Immature natural killer cell (primary cell): ENCODE measurements around the gene CD4. TPM values are rescaled to one million over a fixed set of nuclear protein-coding genes. Genes with fewer than 3 reads are reported as not detected.

ENCODE experiments used
- DNase-seq, 3 donors: peaks; one replicate each; pipeline ENCODE4 v3.0.0; 2022; ENCODE audit warnings: mixed read lengths in 1 of 3
- H3K27ac Mint-ChIP-seq, 6 donors: one replicate each; pipeline ENCODE4 v1.8.0; 2020; ENCODE audit warnings: mixed read lengths in 6 of 6, mild to moderate bottlenecking in 5 of 6, inconsistent platforms in 4 of 6, moderate library complexity in 3 of 6
- H3K27me3 Mint-ChIP-seq, 3 donors: one replicate each; pipeline ENCODE4 v1.8.0; 2020 to 2021; ENCODE audit warnings: low read depth in 3 of 3, mild to moderate bottlenecking in 3 of 3, mixed read lengths in 3 of 3, moderate library complexity in 3 of 3, inconsistent platforms in 1 of 3
- H3K36me3 Mint-ChIP-seq, 3 donors: one replicate each; pipeline ENCODE4 v1.8.0; 2020; ENCODE audit warnings: mixed read lengths in 3 of 3, inconsistent platforms in 2 of 3, mild to moderate bottlenecking in 2 of 3
- H3K4me1 Mint-ChIP-seq, 2 donors: one replicate each; pipeline ENCODE4 v1.8.0; 2020; ENCODE audit warnings: inconsistent platforms in 2 of 2, mild to moderate bottlenecking in 2 of 2, mixed read lengths in 2 of 2, moderate library complexity in 1 of 2
- H3K4me3 Mint-ChIP-seq, 5 donors: one replicate each; pipeline ENCODE4 v1.8.0; 2020; ENCODE audit warnings: mild to moderate bottlenecking in 5 of 5, mixed read lengths in 5 of 5, inconsistent platforms in 3 of 5, moderate library complexity in 3 of 5
- H3K9me3 Mint-ChIP-seq, 6 donors: one replicate each; pipeline ENCODE4 v1.8.0; 2020; ENCODE audit warnings: mild to moderate bottlenecking in 6 of 6, mixed read lengths in 6 of 6, inconsistent platforms in 4 of 6, moderate library complexity in 3 of 6
- polyA plus RNA-seq, 3 donors: library from polyadenylated mRNA; unstranded; fragments of 300-500 nt; fragmentation: Illumina TruSeq; gene quantifications; one replicate each; pipeline ENCODE4 v1.2.3, GENCODE V29; 2021

The CD4 gene
- polyA plus RNA-seq, 3 donors from 2014 or later, result 2.0 to 11.7 (median 6.6) TPM

DNA sequence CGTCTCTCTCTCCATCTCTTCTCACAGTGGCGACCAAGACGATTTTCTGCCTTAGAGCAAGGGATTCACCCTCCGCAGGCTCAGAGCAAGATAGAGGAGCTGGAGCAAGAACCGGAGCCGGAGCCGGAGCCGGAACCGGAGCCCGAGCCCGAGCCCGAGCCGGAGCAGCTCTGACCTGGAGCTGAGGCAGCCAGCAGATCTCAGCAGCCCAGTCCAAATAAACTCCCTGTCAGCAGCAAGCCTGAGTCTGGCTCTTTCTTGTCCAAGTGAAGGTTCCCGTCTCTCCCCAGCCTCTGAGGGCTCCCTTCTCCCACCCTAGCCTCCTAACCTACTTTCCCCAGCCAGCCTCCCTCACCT is 11.1 kb upstream of the CD4 start:
- Mint-ChIP-seq H3K4me3 (peak overlapping the region; percentile 79 to 88 (median 81)), H3K27ac (peak overlapping the region in 2 of 6 donors; percentile 9 to 72), H3K27me3 (peaks cover 7 to 13% (median 9%) of the 10 kb centered on the region in 3 donors), H3K36me3 (no peaks in the 10 kb centered on the region), H3K9me3 (no peaks in the 10 kb centered on the region), H3K4me1 (peaks cover 11 to 14% of the 10 kb centered on the region in 2 donors)
- no peak for DNase-seq

DNA sequence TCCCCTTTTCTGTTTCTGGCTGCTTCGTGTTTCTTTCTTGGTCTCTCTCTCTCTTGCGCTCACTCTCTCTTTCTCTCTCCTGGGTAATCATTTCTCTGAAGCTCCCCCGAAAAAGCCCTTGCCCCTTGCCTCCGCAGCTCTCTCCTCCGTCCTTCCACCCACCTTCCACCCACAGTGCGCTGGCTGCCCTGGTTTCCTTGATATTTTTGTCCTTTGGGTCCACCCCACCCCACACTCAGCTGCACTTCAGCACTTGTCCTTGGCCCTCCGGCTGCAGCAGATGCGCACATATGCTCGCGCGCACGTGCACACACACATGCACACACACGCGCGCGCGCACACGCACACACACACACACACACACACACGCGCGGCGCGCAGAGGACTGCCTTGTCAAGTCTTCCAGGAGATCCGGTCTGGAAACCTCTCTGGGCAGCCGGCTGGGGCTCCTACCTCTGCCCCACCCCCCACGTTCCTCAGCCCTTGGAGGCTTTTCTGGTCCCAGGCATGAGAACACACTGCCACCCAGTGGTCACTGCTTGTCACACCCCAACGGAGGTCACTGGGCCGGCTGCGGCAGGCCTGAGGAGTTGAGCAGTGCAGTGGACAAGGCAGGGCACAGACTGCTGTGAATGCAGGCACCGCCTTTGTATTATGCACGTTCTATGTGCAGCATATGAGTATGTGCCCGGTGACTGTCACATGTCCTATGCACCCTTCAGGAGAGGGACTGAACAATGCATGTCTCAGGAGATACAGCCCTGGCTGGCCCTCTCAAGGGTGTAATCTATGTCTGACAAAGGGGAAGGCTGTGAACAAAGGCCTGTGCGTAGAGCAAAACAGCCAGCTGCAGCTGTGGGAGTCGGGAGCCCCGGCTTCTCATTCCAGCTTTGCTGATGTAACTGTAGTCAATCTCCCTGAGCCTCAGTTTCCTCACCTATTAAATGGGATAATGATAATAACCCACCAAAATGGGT is 10.5 kb upstream of the CD4 start:
- Mint-ChIP-seq H3K36me3 (no peaks in the 10 kb centered on the region), H3K4me3 (peak overlapping the region; percentile 79 to 88 (median 81)), H3K27ac (peak overlapping the region in 5 of 6 donors; percentile 9 to 72 (median 65)), H3K9me3 (no peaks in the 10 kb centered on the region), H3K4me1 (peaks cover 11 to 14% of the 10 kb centered on the region in 2 donors), H3K27me3 (peaks cover 7 to 11% (median 9%) of the 10 kb centered on the region in 3 donors)
- peak; percentile 82 to 87 (median 84) for DNase-seq

DNA sequence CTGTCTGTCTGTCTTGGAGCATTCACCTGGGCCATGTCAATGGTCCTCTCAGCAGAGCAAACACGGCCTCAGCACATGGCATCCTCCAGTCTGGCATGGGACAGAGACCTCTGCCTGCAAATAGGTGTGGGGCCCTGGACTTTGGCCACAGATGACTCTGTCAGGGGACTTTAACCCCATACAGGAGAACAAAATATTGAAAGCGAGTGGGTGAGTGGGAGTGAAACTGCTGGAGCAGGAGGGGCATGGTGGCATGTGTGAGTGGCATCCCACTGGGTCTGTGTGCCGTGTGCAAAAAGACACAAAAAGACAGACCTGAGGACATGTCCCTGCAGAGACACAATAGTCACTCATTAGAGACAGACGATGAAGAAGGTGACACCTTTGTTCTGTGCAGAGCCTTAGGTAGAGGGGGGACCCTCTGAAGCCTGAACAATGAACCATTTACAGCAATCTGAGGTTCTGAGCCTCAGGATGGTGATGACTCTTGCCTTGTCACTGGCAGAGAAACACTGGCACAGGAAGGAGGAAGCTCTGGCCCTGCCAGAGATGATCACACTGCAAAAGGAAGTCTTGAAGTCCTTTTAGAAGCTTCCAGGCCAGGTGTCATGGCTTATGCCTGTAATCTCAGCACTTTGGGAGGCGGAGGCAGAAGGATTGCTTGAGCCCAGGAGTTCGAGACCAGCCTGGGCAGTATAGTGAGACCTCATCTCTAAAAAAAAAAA is 9.5 kb upstream of the CD4 start:
- Mint-ChIP-seq H3K27ac (no peak overlapping the region), H3K4me1 (peaks cover 10 to 11% of the 10 kb centered on the region in 2 donors), H3K36me3 (no peaks in the 10 kb centered on the region), H3K9me3 (no peaks in the 10 kb centered on the region), H3K4me3 (no peak overlapping the region), H3K27me3 (peaks cover 7 to 9% (median 8%) of the 10 kb centered on the region in 3 donors)
- no peak for DNase-seq

DNA sequence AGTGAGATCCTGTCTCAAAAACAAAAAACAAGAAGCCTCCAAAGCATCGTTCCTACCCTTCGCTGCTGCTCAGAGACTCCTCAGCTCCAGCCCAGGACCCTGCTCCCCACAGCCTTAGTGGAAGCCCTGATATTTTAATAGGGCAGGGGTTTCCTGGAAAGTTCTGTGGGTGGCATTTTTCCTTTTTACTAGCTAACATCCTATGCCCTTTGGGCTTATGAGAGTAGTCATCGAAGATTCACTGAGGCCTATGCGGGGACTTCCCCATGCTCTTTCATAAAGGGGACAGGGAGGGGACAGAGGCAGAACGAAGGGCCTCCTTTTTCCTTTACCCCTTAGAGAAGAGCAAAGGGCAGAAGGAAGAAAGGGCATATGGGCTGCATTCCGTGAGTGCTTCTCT is 8.8 kb upstream of the CD4 start:
- H3K9me3 Mint-ChIP-seq, result no peaks in the 10 kb centered on the region
- peaks cover 8 to 11% of the 10 kb centered on the region in 2 donors for H3K4me1 Mint-ChIP-seq
- H3K4me3 Mint-ChIP-seq, result no peak overlapping the region
- peaks cover 7 to 9% (median 7%) of the 10 kb centered on the region in 3 donors for H3K27me3 Mint-ChIP-seq
- H3K27ac Mint-ChIP-seq, result no peak overlapping the region
- H3K36me3 Mint-ChIP-seq, result no peaks in the 10 kb centered on the region
- DNase-seq, result no peak

DNA sequence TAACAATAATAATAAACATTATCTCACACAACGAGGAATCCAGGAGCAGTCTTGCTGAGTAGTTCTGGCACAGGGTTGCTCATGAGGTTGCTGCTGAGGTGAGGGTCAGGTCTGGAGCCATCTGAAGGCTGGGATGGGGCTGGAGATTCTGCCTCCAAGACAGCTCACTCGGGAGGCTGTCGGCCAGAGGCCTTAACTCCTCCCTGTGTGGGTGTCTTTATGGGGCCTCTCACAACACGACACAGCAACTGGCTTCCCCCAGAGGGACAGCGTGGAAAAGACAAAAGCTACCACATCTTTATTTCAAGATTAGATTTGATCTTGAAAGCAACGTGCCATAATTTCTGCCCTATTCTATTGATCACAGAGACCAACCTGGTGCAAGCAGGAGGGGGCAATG is 7.2 kb upstream of the CD4 start:
- no peak for DNase-seq
- Mint-ChIP-seq H3K27me3 (peaks cover 5 to 11% (median 7%) of the 10 kb centered on the region in 3 donors), H3K9me3 (no peaks in the 10 kb centered on the region), H3K4me3 (no peak overlapping the region), H3K27ac (no peak overlapping the region), H3K36me3 (no peaks in the 10 kb centered on the region), H3K4me1 (peaks cover 8 to 11% of the 10 kb centered on the region in 2 donors)

DNA sequence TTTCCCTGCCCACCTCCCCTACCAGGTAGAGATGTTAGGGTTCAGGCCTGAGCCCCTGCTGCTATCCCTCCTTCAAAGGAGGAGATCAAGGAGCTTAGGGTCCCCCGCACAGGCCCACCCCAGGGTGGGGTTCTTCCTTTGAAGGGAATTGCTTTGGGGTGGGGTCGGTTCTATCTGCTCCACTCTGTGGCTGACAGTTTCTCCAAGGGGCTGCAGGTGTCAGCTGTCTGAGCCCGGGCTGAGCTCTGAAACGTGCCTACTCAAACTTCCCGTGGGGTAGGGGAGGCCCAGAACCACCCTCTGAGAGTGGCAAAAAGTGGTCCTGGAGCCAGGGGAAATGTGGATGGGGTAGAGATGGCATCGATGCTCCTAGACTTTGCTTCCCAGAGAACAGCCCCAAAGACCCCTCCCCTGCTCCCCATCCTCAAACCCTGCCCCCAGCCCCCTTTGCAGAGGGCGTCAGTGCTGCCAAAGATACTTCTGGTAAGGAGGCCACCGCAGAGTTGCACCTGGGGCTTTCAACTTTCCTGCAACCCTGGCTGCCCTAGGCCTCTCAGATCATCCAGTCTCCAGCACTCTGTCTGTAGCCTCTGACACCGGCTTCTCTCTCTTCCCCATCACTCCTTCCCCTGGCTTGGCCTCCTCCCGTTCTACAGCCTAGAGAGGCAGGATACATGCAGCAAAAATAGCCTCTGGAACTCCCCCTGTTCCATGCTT is 6.3 kb upstream of the CD4 start:
- Mint-ChIP-seq H3K4me3 (no peak overlapping the region), H3K4me1 (peaks cover 8 to 11% of the 10 kb centered on the region in 2 donors), H3K36me3 (no peaks in the 10 kb centered on the region), H3K27ac (no peak overlapping the region), H3K9me3 (no peaks in the 10 kb centered on the region), H3K27me3 (peaks cover 5 to 11% (median 7%) of the 10 kb centered on the region in 3 donors)
- DNase-seq, result no peak

DNA sequence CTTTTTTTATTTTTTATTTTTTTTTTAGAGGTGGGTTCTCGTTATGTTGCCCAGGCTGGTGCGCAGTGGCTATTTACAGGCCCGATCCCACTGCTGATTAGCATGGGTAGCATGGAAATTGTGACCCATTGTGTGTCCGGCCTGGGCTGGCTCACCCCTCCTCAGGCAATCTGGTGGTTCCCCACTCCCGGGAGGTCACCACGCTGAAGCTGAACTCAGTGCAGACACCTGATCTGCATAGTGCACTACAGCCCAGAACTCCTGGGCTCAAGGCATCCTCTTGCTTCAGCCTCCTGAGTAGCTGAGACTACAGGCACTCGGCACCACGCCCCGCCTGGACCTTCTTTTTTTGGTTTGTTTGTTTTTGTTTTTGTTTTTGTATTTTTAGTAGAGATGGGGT is 5.5 kb upstream of the CD4 start:
- H3K9me3 Mint-ChIP-seq, result no peaks in the 10 kb centered on the region
- peaks cover 1 to 7% (median 6%) of the 10 kb centered on the region in 3 donors for H3K27me3 Mint-ChIP-seq
- peaks cover 3 to 4% of the 10 kb centered on the region in 2 donors for H3K4me1 Mint-ChIP-seq
- H3K4me3 Mint-ChIP-seq, result no peak overlapping the region
- H3K36me3 Mint-ChIP-seq, result no peaks in the 10 kb centered on the region
- no peak overlapping the region for H3K27ac Mint-ChIP-seq
- DNase-seq, result no peak

DNA sequence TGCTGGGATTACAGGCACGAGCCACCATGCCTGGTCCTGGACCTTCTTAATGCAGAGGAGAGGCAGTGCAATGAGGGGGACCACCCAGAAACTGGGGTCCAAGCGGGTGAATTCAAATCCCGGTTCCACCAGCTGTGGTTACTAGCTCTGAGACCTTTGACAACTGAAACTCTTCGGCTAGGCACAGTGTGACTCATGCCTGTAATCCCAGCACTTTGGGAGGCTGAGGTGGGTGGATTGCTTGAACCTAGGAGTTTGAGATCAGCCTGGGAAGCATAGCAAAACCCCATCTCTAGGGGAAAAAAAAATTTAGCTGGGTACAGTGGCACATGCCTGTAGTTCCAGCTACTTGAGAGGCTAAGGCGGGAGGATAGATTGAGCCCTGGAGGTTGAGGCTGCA is 5.0 kb upstream of the CD4 start:
- H3K9me3 Mint-ChIP-seq, result no peaks in the 10 kb centered on the region
- DNase-seq, result no peak
- peaks cover 4 to 7% (median 6%) of the 10 kb centered on the region in 3 donors for H3K27me3 Mint-ChIP-seq
- H3K4me3 Mint-ChIP-seq, result no peak overlapping the region
- H3K36me3 Mint-ChIP-seq, result no peaks in the 10 kb centered on the region
- H3K27ac Mint-ChIP-seq, result no peak overlapping the region
- H3K4me1 Mint-ChIP-seq, result no peaks in the 10 kb centered on the region

DNA sequence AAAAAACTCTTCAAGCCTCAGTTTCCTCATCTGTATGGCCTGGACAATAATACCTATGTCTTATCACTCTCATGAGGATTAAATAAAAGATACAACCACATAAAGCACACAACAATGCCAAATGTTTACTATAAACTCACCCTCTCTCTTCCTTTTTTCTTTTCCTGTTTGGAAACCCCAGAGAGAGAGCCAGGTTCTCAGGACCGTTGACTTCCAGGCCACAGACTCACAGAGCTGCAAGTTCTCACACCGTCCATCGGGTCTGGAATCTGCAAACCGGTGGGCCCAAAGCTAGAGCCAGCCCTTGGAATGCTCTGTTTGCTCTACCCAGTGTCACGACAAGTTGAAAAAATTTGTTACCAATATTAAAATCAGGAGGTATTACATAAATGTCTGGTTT is 4.6 kb upstream of the CD4 start:
- no peaks in the 10 kb centered on the region for H3K36me3 Mint-ChIP-seq
- no peaks in the 10 kb centered on the region for H3K9me3 Mint-ChIP-seq
- no peak for DNase-seq
- H3K27ac Mint-ChIP-seq, result no peak overlapping the region
- peaks cover 5 to 9% (median 6%) of the 10 kb centered on the region in 3 donors for H3K27me3 Mint-ChIP-seq
- H3K4me3 Mint-ChIP-seq, result no peak overlapping the region
- no peaks in the 10 kb centered on the region for H3K4me1 Mint-ChIP-seq

DNA sequence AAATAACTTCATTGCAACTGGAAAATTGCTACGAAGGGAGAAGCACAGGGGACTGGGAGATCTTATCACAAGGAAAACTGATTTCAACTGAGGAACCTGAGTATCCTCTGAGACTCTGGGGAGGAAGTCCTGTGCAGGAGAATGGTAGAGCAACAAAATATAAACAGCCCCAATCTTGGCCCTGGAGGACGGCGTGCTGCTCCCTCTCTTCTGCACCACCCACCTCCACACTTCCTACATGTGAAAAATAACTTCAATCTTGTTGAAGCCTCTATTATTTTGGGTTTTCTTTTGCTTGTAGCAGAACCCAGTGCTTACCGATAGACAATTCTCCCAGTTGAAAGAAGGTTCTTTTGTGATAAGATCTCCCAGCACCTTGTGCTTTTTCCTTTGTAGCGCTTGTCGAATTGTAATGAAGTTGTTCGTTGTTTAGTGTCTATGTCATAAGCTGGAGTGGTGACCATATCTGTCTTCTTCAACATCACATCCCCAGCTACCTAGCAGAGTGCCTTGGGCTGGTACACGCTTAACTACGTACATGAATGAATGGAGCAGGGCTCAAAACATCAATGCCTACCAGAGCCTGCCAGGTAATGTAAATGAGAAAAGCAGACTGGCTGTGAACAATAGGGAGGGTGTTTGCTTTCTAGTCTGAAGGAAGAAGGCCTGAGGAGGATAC is 2.8 kb upstream of the CD4 start:
- no peaks in the 10 kb centered on the region for H3K9me3 Mint-ChIP-seq
- H3K27me3 Mint-ChIP-seq, result peaks cover 6 to 12% (median 7%) of the 10 kb centered on the region in 3 donors
- H3K36me3 Mint-ChIP-seq, result no peaks in the 10 kb centered on the region
- no peaks in the 10 kb centered on the region for H3K4me1 Mint-ChIP-seq
- DNase-seq, result no peak
- no peak overlapping the region for H3K27ac Mint-ChIP-seq
- no peak overlapping the region for H3K4me3 Mint-ChIP-seq

DNA sequence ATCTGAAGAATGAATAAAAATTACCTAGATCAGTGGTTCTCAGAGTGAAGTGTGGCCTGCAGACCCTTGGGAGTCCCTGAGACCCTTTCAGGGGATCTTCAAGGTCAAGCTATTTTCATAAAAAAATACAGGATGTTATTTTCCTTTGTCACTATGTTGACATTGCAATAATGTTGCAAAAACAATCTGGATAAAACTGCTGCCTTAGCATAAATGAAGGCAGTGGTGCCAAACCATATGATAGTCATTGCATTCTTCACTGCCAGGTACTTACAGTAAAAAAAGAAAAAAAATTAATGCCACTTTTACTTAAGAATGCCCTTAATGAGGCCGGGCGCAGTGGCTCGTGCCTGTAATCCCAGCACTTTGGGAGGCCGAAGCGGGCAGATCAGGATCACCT is 2.0 kb upstream of the CD4 start:
- H3K4me1 Mint-ChIP-seq, result peaks cover 0 to 6% of the 10 kb centered on the region in 2 donors
- no peak overlapping the region for H3K4me3 Mint-ChIP-seq
- no peak overlapping the region for H3K27ac Mint-ChIP-seq
- no peak for DNase-seq
- H3K9me3 Mint-ChIP-seq, result peaks cover 0 to under 1% (median 0%) of the 10 kb centered on the region in 6 donors
- H3K36me3 Mint-ChIP-seq, result no peaks in the 10 kb centered on the region
- peaks cover 6 to 12% (median 10%) of the 10 kb centered on the region in 3 donors for H3K27me3 Mint-ChIP-seq

DNA sequence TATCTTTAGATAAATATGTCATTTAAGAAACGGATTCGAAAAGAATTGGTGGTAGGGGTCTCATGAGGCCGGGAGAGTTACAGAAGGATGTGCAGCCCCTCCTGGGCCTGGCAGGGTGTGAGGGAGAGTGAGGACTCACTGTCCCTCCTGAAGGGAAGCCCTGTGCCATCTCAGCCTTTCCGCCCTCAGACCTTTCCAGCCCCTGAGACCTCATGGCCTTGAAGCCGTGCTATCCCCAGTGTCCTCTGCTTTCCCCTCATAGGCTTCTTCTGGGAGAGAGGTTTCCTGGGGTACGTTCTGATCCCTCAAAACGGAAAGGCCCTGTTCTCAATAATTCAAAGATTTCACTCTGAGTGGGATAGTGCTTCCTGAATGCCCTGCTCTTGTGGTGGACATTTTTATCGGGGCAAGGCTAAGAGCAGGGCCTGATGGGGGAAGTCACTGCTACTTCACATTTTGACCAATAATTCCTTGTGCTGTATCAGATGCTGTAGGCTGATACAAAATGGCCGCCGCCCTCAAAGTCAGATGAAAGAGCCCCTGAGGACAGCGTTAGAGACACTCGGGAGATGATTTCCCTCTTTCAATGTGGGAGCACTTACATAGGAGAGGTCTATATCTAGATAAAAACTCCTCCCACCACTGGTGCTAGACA is 1.3 kb downstream of the CD4 start:
- Mint-ChIP-seq H3K27ac (no peak overlapping the region), H3K36me3 (no peaks in the 10 kb centered on the region), H3K9me3 (peaks cover 0 to 2% (median 0%) of the 10 kb centered on the region in 6 donors), H3K4me3 (no peak overlapping the region), H3K27me3 (peaks cover 16 to 21% (median 17%) of the 10 kb centered on the region in 3 donors), H3K4me1 (peaks cover 6 to 10% of the 10 kb centered on the region in 2 donors)
- no peak for DNase-seq
